ENCODE results near the gene FARSA.
"Not testable (repeated sequence)": the region's sequence is repeated elsewhere in the genome, so short reads cannot be mapped to it uniquely, and the experiment has no call there.

The FARSA gene

DNA sequence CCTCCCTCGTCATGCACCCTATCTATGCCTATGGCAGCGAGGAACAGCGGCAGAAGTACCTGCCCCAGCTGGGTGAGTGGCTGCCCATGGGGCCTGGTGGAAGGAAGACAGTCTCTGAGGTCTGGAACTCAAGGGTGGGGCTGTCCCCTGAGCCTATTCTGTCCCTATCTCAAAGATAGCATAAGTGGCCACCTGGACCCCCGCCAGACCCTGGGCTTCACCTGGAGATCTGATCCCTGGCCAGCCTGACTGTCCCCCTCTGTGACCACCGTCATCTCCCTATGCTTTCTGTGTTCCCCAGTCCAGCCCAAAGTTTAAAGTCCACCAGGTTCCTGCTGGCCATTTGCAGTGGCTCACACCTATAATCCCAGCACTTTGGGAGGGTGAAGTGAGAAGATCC lies 39.9 kb downstream of the FARSA start:
- no peak for DNase-seq (ENCODE audit: low read depth)
- TF ChIP-seq, protein P1, sequence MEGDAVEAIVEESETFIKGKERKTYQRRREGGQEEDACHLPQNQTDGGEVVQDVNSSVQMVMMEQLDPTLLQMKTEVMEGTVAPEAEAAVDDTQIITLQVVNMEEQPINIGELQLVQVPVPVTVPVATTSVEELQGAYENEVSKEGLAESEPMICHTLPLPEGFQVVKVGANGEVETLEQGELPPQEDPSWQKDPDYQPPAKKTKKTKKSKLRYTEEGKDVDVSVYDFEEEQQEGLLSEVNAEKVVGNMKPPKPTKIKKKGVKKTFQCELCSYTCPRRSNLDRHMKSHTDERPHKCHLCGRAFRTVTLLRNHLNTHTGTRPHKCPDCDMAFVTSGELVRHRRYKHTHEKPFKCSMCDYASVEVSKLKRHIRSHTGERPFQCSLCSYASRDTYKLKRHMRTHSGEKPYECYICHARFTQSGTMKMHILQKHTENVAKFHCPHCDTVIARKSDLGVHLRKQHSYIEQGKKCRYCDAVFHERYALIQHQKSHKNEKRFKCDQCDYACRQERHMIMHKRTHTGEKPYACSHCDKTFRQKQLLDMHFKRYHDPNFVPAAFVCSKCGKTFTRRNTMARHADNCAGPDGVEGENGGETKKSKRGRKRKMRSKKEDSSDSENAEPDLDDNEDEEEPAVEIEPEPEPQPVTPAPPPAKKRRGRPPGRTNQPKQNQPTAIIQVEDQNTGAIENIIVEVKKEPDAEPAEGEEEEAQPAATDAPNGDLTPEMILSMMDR (IDR thresholded peaks at IDR 0.05; ENCODE audit: insufficient read depth, low read depth, low read length, missing control alignments) = no peak
- no peak overlapping the region for H3K4me3 ChIP-seq (ENCODE audit: low read depth, low read length)

DNA sequence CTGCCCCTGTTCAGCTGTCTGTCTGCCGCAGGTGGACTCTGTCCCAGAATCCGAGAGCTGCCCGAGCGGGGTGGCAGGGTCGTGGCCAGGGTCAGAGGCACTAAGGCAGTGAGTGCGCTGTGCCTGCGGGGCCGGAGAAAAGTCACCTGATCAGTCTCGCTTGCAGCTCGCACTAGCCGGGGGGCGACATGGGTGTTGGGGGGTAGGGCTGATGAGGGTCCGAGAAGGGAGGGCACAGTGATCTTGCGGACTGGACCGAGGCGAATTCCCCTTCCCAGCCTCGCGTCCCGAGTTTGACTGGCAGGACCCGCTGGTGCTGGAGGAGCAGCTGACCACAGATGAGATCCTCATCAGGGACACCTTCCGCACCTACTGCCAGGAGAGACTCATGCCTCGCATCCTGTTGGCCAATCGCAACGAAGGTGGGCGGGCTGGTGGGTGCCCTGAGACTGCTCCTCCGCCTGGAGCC lies 41.9 kb downstream of the FARSA start:
- TF ChIP-seq, protein P1 (IDR thresholded peaks at IDR 0.05; ENCODE audit: insufficient read depth, low read depth, low read length, missing control alignments) = no peak
- peak overlapping the region; percentile 77 for H3K4me3 ChIP-seq (ENCODE audit: low read depth, low read length)
- DNase-seq (ENCODE audit: low read depth) = peak; percentile 29

DNA sequence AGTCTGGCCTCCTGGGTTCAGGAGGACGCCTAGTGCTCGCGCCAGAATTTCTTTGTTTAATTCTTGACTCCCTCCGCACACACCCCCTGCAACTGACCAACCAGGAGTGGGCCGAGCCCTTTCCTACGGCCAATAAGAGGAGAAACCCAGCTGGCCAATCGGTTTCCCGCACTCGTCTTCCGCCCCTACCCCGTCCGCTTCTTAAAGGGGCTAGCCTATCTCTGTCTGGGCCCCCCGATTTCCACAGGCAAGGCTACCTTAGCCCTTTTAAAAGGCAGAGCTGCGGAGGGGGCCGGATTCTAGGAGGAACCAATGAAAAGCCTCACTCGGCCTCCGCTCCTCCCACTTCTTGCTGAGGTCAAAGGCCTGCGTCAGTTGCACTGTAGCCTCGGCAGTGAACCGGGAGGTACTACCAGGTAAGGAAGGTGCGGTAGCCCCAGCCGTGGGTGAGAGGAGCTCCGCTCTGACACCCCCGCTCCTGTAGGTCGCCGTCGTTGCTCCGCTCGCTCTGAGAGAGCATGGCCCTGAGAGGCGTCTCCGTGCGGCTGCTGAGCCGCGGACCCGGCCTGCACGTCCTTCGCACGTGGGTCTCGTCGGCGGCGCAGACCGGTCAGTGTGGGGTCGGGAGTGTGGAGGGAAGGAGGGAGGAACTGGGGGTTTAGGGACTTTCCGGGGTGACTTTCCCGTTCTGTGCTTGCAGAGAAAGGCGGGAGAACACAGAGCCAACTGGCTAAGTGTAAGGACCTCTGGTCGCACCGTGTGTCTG lies 42.5 kb downstream of the FARSA start, which contains the start of gene GCDH:
Gene GCDH, plus strand, starts transcription at position 374 of the 766 bp plus-strand sequence. Its CDS starts 145 bp downstream, at position 519.
- DNase-seq (ENCODE audit: low read depth) = peak; percentile 99
- TF ChIP-seq, protein P1 (IDR thresholded peaks at IDR 0.05; ENCODE audit: insufficient read depth, low read depth, low read length, missing control alignments) = no peak
- peak within 1 kb of the TSS; percentile 77 for H3K4me3 ChIP-seq (ENCODE audit: low read depth, low read length)

GRCh38 chr19:12890299-12890786 lies 43.2 kb downstream of the FARSA start:
- peak overlapping the region; percentile 50 for H3K4me3 ChIP-seq (ENCODE audit: low read depth, low read length)
- not testable (repeated sequence) for DNase-seq (ENCODE audit: low read depth)

- TF ChIP-seq, protein P1 (IDR thresholded peaks at IDR 0.05; ENCODE audit: insufficient read depth, low read depth, low read length, missing control alignments) = no peak
- no peak for DNase-seq (ENCODE audit: low read depth)
- H3K4me3 ChIP-seq (ENCODE audit: low read depth, low read length) = no peak overlapping the region
Observed at GRCh38 chr19:12888006-12888603, 45.4 kb downstream of the FARSA start.

GRCh38 chr19:12886969-12887747 lies 46.4 kb downstream of the FARSA start, which contains the start of gene KLF1:
Gene KLF1 (minus strand): TSS chr19:12887201. CDS start chr19:12887140, 61 bp downstream.
- TF ChIP-seq, protein P1 (IDR thresholded peaks at IDR 0.05; ENCODE audit: insufficient read depth, low read depth, low read length, missing control alignments) = no peak
- H3K4me3 ChIP-seq (ENCODE audit: low read depth, low read length) = no peak within 1 kb of the TSS
- DNase-seq (ENCODE audit: low read depth) = no peak

GRCh38 chr19:12886651-12886968 lies 46.9 kb downstream of the FARSA start:
- no peak overlapping the region for H3K4me3 ChIP-seq (ENCODE audit: low read depth, low read length)
- TF ChIP-seq, protein P1 (IDR thresholded peaks at IDR 0.05; ENCODE audit: insufficient read depth, low read depth, low read length, missing control alignments) = no peak
- no peak for DNase-seq (ENCODE audit: low read depth)

Measured in GM12865 (cell line).